Measurements from ENCODE around the gene ADM.
A peak's percentile ranks its signal among the peaks of the same experiment; 100 is the strongest.

Gene ADM

DNA sequence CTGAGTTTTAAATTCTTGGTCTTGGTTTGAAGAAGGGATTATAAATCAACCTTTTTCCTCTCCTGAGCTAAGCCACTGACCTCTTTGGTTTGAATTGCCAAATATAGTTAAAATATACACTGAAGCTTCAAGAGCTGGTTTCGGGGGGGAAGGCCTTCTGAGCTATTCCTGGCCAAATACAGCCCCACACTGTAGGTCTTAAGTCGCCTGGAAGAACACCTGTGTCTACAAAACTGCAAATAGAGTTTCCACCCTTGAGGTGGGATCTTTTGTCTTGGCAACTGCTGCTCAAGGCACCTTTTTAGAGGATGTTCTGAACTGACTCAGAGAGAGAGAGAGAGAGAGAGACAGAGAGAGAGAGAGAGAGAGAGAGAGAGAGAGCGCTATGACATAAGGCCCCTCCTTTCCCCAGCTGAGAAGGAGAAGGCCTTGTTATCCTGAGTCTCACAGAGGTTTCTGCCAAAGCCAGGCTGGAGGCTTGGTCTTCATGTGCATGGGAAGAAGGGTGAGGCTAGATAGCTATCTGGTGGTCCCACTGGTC, 5.5 kb downstream of the ADM start:
- no peak for DNase-seq (ENCODE audit: low read depth)

DNA sequence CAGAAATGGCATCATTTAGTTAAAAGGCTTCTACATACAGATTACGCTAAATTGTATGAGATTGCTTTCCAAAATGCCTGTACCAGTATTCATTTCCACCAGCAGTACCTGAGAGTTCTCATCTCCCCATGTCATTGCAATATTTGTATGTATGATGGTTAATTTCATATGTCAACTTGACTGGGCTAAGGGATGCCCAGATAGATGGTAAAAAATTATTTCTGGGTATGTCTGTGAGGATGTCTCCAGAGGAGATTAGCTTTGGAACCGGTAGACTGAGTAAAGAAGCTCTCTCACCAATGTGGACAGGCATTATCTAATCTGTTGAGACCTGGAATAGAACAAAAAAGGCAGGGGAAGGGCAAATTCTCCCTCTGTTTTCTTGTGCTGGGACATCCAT, 6.9 kb downstream of the ADM start:
- no peak for DNase-seq (ENCODE audit: low read depth)

DNA sequence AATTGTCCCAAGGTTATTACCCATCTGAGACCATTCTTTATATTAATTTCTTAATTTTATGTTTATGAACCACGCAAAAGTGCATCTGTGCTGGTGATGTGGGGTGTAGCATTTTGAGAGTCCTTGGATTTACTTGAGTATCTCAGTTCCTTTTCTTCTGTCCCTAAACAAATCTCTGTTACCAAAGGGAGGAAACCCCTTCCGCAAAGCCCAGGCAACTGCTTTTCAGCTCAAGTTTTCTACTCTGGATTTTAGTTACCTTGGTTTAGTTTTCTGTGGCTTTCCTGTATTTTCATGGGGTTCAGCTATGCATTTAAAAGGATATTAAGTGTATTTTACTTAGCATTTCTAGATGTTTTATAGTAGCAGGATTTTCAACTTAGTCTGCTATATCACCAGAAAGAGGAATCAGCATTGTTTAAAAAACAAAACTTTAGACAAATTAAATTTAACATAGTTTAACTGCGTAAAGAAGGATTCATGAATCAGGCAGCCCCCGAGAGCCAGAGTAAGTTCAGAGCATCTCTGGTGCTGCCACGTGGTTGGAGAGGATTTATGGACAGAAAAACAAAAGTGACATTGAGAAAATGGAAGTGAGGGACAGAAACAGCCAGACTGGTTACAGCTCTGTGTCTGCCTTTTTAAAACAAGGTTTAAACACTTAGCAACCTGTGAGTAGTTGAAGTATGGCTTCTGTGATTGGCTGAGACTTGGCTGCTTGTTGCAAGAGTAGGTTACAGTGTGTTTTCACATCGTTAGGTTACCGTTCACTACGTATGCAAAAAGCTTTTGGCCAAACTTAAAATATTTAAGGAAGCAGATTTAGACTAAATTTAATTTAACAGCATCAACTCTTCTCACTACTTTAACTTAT, 9.6 kb downstream of the ADM start:
- no peak for DNase-seq (ENCODE audit: low read depth)

DNA sequence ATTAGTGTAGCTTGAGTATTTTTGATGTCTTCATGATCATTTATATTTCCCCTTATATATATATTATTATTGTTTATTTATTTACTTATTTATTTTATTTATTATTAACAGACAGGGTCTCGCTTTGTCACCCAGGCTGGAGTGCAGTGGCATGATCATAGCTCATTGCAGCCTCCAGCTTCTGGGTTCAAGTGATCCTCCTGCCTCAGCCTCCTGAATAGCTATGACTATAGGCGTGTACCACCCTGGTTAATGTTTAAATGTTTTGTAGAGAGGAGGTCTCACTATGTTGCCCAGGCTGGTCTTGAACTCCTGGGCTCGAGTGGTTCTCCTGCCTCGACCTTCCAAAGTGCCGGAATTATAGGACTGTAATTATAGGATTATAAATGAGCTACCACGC, 10.2 kb downstream of the ADM start:
- no peak for DNase-seq (ENCODE audit: low read depth)

DNA sequence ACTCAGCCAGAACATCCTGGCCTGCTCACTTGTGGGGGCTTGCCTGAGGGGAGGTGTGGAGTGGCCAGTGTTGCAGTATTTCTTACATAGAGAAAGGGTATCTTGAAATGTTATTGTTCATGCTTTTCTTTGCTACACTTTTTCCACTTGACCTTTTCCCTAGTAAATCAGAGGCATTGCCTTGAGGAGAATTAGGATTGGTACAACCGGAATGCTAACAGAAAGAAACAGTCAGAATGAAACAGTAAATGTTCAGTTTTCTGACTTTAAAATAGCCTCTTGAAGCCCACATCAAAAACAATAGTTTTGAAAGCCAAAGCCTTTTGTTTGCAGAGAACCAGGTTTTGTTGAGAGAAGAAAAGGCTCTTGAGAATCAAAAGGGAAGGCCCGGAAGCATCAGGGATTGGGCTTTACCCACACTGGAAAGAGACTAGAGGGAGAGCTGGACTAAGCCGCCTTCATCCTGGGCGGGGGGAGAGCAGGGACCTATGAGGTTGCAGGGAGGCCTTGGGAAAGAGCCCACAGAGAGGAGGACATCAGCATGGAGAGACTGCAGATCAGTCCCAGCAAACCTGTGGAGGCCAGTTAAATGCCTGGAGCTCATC, 12.4 kb downstream of the ADM start:
- no peak for DNase-seq (ENCODE audit: low read depth)

DNA sequence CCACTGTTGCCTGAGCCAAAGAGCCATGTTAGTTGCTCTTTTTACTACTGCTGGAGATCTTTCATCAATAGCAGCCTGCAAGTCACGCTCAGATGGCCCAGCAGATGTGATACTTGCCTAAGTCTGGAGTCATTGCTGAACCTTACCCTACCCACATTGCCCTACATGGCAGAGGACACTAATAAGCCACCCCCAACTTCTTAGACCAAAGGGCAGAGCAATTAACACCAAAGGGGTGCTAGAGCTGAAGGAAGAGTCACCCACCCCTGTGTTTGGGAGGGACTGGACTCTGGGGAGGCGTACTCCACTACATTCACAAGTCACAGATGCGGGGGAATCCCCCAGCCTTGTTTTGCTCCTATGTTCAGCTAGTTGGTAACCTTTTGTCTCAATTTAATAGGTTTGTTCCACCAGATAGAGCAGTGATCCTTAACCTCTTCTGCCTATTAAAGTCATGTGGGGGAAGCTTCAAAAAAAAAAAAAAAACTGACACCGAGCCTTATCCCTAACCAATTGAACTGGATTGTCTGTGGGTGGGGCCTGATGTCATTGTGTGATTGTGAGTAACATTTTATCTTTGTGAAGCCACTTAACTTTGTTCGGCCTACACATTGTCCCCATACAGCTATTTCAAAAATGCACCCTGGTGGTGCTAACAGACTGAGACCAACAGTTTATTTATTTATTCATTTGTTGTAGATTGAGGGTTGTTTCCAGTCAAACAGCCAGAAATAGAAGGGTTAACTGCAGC, 13.1 kb downstream of the ADM start:
- DNase-seq (ENCODE audit: low read depth): no peak

DNA sequence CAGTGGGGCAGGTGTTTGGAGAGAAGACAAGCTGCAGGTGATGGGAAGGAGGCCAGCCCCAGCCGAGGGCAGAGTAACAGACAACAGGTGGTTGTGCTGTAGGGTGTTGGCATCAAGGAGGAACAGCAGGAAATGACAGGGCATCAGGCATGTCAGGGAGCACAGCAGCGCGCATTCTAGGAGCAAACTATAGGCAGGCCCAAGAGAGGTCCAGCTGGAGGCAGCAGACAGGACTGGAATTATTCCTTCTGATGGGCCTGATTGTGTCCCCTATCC, 13.6 kb downstream of the ADM start:
- DNase-seq (ENCODE audit: low read depth): no peak

DNA sequence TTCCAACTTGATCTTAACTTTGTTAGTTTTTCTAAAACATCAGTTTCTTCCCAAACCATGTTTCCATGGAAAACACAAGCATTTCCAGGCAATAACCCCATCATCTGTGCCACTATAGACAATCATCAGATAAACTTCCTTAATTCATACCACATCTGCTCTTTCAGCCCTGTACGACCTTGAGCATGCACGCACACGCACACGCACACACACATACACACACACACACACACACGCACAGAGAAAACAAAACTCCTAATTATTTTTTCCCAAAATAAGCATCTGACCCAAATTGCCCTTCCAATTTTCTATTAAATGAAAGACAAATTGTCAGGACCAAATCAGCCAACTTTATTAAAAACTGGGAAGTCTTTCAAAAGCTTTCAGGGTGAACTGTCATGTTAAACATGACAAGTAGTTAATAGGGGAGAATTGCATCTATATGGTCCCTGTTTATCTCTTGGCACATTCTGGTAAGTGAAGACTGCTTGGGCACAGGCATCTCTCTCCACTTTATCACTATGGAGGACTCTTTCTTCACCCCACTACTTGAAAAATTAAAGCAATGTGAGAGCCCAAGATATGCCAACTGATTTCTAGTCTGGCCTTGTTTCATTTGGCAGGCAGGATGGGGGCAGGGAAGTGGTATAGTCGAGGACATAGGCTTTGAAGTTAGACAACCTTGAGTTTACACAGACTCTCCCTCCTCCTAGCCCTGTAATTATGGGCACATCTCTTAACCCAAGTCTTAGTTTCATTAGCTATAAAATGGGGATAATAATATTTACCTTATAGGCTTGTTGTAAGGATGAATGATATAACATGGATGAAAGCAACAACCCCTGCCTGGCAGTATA, 15.1 kb downstream of the ADM start:
- no peak for DNase-seq (ENCODE audit: low read depth)

DNA sequence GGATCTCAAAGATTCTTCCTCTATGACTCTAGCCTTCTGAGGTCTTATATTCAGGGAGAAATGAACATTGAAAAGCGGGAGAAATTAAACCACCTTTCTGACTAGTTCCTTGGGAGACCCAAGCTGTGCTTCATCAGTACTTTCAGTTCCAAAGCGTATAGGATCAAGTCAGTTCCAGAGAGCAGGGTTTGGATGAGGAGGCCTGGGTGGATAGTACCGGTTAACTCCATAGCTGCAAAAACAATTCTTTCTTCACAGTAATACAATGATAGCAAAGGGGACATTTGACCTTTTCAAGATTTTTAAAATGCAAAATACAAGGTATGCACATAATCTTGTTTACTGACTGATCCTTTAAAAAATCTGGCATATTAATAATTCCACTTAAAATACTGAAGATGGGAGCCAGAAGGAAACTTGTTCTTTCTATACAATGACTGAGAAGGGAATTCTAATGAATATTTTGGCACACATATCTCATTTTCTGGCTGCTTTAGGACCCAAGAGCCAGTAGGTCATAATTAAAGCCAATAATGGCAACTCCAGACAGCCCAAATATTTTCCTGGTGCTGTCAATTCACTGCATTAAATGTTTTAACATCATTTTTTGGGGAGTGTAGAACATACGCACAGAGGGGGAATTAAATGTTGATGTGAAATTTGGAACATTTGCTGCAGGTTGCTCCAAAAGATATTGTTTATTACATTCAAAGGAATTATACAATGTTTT, 16.0 kb downstream of the ADM start:
- DNase-seq (ENCODE audit: low read depth): no peak

DNA sequence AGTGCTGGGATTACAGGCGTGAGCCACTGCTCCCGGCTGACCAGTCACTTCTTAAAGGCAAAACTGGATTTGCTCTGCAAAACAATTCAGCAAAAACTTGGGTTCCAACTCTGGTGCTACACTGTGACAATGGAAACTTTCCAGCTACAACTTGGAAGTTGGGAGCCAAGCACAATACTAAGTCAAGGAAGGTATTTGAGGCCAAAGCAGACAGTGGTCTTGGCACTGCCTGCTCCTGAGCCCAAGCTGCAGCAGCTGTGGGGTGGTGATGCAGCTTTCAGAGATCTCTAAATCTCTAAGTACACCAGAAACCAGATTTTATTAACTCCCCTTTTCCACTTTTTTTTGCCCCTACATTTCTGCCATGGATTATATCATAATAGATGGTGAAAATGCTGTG, 17.5 kb downstream of the ADM start:
- no peak for DNase-seq (ENCODE audit: low read depth)

DNA sequence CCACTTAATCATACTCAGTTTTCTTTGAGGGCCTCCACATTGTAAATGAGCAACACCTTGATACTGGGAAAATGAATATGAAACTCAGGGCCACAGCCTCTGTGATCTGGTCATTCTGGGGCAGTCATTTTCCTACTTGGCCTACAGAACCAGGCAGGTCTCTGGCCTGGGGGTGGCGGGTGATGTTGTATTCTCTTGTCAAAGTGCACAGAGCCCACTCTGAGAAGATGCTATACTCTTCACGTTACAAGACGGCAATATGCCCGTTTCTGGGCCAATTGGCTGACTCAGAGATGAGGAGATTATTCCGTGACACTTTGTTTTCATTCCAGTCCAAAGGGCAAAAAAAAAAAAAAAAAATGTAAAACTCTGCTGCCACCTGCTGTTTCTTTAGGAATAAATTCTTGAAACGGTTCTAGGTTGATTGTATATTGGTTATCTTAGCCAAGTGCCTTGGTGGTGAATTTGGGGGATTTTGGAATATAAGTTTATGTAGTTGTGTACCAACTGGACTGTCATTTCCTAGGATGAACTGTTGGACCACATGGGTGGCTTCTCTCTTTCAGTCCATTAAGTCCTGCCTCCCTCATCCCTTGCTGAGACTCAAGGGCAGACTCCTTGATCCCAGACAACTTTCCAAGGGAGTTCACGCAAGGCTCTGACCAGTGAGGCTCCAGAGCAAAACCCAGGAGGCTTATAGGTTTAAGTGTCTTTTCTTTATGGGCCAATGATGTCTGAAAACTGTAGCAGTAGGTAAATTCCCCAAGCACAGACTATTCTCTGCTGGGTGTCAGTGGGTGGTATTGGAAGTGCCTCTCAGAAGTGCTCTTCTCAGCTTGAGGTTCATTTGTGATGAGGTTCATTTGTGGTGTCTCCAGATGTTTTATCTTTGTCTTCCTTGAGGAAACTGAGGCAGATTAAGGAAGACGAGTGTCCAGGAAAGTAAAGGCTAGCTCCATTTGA, 18.2 kb downstream of the ADM start:
- no peak for DNase-seq (ENCODE audit: low read depth)

DNA sequence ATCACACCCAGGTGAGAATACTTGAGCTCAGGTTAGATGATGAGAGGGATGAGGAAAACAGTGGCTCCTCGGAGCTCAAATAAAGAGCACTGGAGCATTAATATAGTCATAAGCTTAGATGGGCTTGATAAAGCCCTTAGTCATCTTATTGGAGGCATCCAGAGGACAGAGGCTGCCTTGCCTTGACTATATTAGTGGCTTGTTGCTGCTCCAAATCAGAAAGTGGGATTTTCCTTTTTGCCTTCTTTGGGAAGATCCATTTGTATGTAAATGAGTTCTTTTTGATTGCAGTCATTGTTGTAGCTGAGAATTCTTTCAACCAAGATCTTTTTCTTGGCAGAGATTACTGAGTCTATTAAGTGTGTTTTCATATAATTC, 18.9 kb downstream of the ADM start:
- no peak for DNase-seq (ENCODE audit: low read depth)

DNA sequence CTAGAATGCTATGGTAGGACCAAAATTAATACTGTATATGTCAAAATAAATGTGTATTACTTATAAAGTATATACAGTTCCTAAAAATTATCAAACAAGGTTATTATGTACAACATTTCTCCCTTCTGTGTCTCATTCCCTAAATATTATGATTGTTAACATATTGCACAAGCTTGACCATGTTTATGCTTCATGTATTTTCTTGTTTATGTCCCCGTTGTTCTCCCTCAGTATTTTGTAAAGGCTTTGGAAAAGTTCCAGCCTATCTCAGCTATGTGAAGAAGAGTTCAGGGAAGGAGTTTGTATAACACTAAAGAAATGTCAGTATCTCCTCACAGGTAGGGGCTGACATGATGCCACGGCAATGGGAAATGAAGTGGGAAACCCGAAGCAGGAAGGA, 19.6 kb downstream of the ADM start:
- no peak for DNase-seq (ENCODE audit: low read depth)

DNA sequence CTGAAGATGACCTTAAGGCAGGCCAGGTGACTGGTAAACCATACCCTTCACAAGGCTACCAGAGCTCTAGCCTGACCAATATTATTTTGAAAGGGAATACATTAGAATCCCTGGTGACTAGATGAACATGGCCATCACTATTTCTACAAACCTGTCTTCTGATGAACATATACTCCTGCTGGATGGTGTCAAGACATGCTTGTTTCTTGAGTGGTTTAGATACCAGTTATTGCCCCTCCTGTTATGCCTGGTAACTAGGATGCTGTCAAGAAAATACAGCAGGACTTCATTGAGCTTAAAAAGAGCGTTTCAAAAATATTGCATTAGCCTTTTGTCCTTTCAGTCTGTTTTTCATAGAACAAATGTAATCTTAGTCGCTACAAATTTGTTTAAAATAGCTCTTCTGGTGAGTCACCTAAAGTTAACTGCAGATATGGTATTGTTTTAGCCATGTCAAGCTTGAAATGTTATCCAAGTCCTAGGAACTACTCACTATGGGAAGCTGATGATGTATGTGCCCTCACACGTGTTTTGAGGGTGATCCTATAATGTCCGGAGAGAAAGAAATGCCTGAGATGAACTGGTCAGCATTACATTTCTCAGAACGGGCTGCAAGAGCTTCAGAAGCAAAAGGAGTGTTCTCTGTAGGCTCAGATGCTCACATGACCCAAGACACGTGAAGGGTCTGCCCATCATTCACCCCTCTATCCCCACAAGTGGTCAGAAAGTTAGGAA, 20.6 kb downstream of the ADM start:
- DNase-seq (ENCODE audit: low read depth): peak; percentile 93

DNA sequence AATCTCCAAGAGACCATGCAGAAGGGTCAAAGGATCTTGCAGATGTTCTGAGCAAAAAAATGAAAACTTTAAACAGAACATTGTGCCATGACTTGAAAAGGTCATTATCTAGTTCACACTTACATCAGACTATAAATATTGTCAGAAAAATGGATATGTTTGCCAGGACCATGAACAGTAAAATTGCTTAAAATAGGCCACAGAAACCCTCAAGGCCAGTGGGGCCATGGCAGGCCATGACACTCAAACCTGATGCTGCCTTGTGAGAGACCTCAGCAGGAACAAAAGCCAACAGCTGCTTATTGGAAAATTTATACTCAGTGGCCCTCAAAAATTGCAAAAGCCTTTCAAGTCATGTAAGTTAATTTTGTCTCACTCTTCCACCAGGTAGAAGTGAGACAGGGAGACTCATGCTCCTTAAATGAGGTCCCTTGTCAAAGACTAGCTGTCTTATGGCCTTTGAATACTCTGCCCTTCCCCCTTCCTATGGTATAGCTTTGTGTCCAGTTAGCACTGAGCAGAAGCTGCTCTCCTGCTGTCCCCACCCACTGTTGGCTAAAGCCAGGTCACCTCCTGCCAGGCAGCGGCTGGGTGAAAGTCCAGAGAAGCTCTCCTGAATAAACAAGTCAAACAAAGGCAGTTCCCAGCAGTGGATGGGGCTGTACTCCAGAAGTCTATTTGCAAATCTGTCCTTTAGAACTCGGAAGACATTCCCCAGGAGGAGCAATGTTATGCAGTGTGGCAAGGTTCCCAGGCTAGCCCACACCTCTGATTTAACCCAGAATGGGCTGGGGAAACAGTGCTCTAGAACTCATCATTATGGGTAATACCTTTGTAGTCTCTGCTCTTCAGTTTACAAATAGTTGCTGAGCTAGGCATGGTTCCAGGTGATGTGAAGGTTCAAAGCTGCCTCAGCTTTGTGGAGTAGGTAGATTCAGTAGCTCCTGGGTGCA, 21.4 kb downstream of the ADM start:
- DNase-seq (ENCODE audit: low read depth): no peak

DNA sequence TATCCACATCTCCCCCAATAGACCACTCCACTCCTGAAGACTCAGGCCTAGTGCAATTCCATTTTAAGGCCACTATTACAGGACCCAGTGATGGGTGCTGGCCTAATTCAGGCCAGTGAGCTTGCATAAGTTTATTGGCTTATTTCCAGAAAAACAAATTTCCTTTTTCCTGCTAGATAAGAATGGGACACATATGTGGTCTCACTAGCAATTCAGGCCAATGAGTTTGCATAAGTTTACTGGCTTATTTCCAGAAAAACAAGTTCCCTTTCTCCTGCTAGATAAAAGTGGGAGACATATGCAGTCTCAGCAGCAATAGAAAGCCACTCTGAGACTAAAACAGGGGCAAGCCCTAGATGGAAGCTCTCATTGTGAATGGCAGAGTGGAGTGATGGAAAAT, 22.4 kb downstream of the ADM start:
- no peak for DNase-seq (ENCODE audit: low read depth)

DNA sequence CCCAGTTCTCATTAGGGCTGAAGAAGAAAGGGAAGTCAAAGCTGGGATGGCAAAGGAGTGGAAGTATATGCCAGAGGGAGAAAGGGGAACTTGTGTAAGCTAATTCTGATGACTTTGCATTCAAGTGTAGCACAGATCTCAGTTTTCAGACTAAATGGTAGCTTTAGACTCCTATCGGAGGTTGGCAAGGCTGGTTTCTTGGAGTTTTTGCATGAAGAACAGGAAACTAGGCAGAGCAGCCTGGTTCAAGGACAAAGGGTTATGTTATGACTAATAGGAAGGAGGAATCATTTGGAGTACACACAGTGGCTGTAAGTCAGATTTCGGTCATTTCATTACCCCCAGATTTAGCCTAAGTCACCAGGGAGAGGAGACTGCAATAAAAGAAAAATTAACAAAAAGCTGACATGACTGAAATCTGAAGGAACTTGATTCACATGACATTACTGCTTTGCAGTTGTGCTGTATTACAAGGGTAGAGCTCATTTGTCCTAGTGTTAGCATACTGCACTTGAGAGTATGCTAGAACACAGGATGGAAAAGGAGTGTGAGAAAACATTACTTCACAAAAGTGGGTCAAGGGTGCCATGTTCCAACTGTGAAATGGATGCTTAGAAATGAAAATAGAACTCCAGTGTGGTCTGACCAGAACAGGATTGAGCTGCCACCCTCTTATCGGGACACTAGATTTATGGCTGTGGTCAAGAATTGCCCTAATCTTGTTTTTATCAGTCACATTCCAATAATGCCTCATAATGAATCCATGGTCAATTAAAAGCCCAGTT, 23.6 kb downstream of the ADM start:
- no peak for DNase-seq (ENCODE audit: low read depth)

DNA sequence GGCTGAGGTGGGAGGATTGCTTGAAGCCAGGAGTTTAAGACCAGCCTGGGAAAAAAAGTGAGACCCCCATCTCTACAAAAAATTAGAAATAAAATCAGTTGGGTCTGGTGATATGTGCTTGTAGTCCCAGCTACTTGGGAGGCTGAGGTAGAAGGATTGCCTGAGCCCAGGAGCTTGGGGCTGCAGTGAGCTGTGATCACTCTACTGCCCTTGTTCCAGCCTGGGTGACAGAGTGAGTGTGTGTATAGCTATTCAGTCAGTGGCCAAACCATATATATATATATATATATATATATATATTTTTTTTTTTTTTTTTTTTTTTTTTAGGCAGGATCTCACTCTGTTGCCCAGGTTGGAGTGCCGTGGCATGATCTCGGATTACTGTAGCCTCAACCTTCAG, 24.5 kb downstream of the ADM start:
- no peak for DNase-seq (ENCODE audit: low read depth)
